B cell (primary cell): ENCODE data around the gene MAP1LC3B2. TPM values are rescaled to one million over a fixed set of nuclear protein-coding genes. Genes with fewer than 3 reads are reported as not detected.

Experiments
- ATAC-seq: fragments of 200-7000 bp; cut with Tn5 transposase; one replicate; pipeline ENCODE4 v1.10.0; 2021; ENCODE audit warnings: low read depth, mild to moderate bottlenecking, moderate number of reproducible peaks, moderate library complexity
- CTCF ChIA-PET: fragments of 350-600 bp; sonication (Branson Sonifier 250); formaldehyde crosslinking; loops from one replicate; lab custom pipeline; 2021; ENCODE audit warnings: antibody characterized with exemption, inconsistent platforms; lab: Charles Lee
- POLR2A ChIA-PET: fragments of 350-600 bp; sonication (Branson Sonifier 250); formaldehyde crosslinking; loops from one replicate; lab custom pipeline; 2021; ENCODE audit warnings: antibody characterized with exemption; lab: Charles Lee
- DNase-seq: peaks from one replicate; pipeline ENCODE4 v3.0.0; 2013
- H2AFZ ChIP-seq: 2 replicates; pipeline ENCODE4 v1.6.1; 2012; ENCODE audit warnings: mild to moderate bottlenecking, low read depth, low read length; ENCODE audit not compliant: insufficient read depth, poor library complexity, severe bottlenecking
- H3K27ac ChIP-seq, 2 donors: 1 replicate in 1 of 2; 2 replicates in 1 of 2; pipeline ENCODE4 v1.5.1; 2012 to 2013; ENCODE audit warnings: low read length in 2 of 2, mild to moderate bottlenecking in 2 of 2, moderate library complexity in 1 of 2
- H3K27me3 ChIP-seq, 4 experiments: fragments of 200-600 bp in 1 of 4; sonication (generic) in 1 of 4; replicated peaks in 1 of 4; 1 replicate in 2 of 4; 2 replicates in 2 of 4; pipeline versions ENCODE4 v1.6.1 to v1.7.0; 2013 to 2016; ENCODE audit warnings: low read length in 3 of 4, mild to moderate bottlenecking in 2 of 4, mixed read lengths in 1 of 4, moderate library complexity in 1 of 4; ENCODE audit not compliant: insufficient read depth in 4 of 4, control insufficient read depth in 3 of 4; ENCODE audit errors: control extremely low read depth in 1 of 4
- H3K36me3 ChIP-seq, 2 experiments: replicated peaks in 1 of 2; 1 replicate in 1 of 2; 2 replicates in 1 of 2; pipeline versions ENCODE4 v1.6.1 to v1.7.1; 2013; ENCODE audit warnings: low read length in 1 of 2; ENCODE audit not compliant: insufficient read depth in 2 of 2, control insufficient read depth in 1 of 2; ENCODE audit errors: control extremely low read depth in 1 of 2, extremely low read depth in 1 of 2
- H3K4me1 ChIP-seq, 2 donors: fragments of 200-600 bp in 1 of 2; sonication (generic) in 1 of 2; 1 replicate in 1 of 2; 2 replicates in 1 of 2; pipeline versions ENCODE4 v1.5.1 to v1.6.1; 2013 to 2017; ENCODE audit warnings: low read length in 2 of 2; ENCODE audit not compliant: control insufficient read depth in 2 of 2, insufficient read depth in 2 of 2
- H3K4me2 ChIP-seq: replicated peaks from 2 replicates; pipeline ENCODE3; 2012; ENCODE audit warnings: mild to moderate bottlenecking, low read depth, low read length; ENCODE audit not compliant: poor library complexity, severe bottlenecking
- H3K4me3 ChIP-seq, 5 experiments: fragments of 200-600 bp in 1 of 5; sonication (generic) in 1 of 5; 1 replicate in 3 of 5; 2 replicates in 2 of 5; pipeline versions ENCODE4 v1.5.1 to v1.7.0; 2011 to 2016; ENCODE audit warnings: low read length in 4 of 5, mild to moderate bottlenecking in 4 of 5, low read depth in 2 of 5, control low read depth in 1 of 5, moderate library complexity in 1 of 5; ENCODE audit not compliant: insufficient read depth in 1 of 5; ENCODE audit errors: control extremely low read depth in 1 of 5, extremely low read depth in 1 of 5
- H3K79me2 ChIP-seq: fragments of 200-600 bp; sonication (generic); one replicate; pipeline ENCODE4 v1.6.0; 2016; ENCODE audit warnings: low read length; ENCODE audit not compliant: control insufficient read depth, insufficient read depth
- H3K9ac ChIP-seq: fragments of 200-600 bp; sonication (generic); 2 replicates; pipeline ENCODE4 v1.6.1; 2017; ENCODE audit warnings: mild to moderate bottlenecking, low read length, moderate library complexity
- H3K9me3 ChIP-seq, 3 donors: one replicate each; pipeline versions ENCODE4 v1.6.1 to v1.7.1; 2013; ENCODE audit warnings: low read length in 2 of 3; ENCODE audit not compliant: control insufficient read depth in 2 of 3, insufficient read depth in 1 of 3; ENCODE audit errors: control extremely low read depth in 1 of 3
- H4K20me1 ChIP-seq: 2 replicates; pipeline ENCODE4 v1.6.0; 2012; ENCODE audit warnings: mild to moderate bottlenecking, low read length; ENCODE audit not compliant: insufficient read depth, control insufficient read depth, poor library complexity, severe bottlenecking
- H3K27ac Mint-ChIP-seq: one replicate; pipeline ENCODE4 v1.8.0; 2021; ENCODE audit warnings: mixed read lengths
- H3K27me3 Mint-ChIP-seq: one replicate; pipeline ENCODE4 v1.8.0; 2021; ENCODE audit warnings: mixed read lengths
- H3K4me1 Mint-ChIP-seq: one replicate; pipeline ENCODE4 v1.8.0; 2021; ENCODE audit warnings: mixed read lengths
- H3K4me3 Mint-ChIP-seq: one replicate; pipeline ENCODE4 v1.8.0; 2021; ENCODE audit warnings: mixed read lengths
- H3K9me3 Mint-ChIP-seq: one replicate; pipeline ENCODE4 v1.8.0; 2022; ENCODE audit warnings: mixed read lengths; ENCODE audit not compliant: insufficient read depth
- EZH2 ChIP-seq: IDR thresholded peaks from 2 replicates; pipeline ENCODE4 v1.6.1; 2012; ENCODE audit warnings: borderline replicate concordance, low read depth, mild to moderate bottlenecking, moderate library complexity, low read length; ENCODE audit not compliant: insufficient read depth, poor library complexity, severe bottlenecking
- WGBS: methylation state at CpG from one replicate; pipeline ENCODE4 v1.1.5; 2013; ENCODE audit warnings: missing lambda C conversion rate; ENCODE audit not compliant: insufficient coverage; 5-methylcytosine and 5-hydroxymethylcytosine counted together
- intact Hi-C: fragments of 100-400 bp; cut with micrococcal nuclease; formaldehyde crosslinking; loops from one replicate; pipeline ENCODE4 v1.10.0; 2022
- polyA plus RNA-seq: library from polyadenylated mRNA; depleted of rRNA; stranded (reverse); fragments of >200 nt; gene quantifications from 2 replicates; pipeline ENCODE4 v1.2.3, GENCODE V29; 2012
- total RNA-seq, 2 donors: library from RNA; stranded (reverse); fragments of 120-200 nt in 1 of 2; gene quantifications; 1 replicate in 1 of 2; 2 replicates in 1 of 2; pipeline versions ENCODE4 v1.2.3 to v1.2.4, GENCODE V29; 2013 to 2022
- TF ChIP-seq, protein P1 (sequence below): fragments of 200-600 bp; IDR thresholded peaks from one replicate; pipeline ENCODE4 v1.8.0; 2022; ENCODE audit warnings: antibody characterized with exemption, mild to moderate bottlenecking

The MAP1LC3B2 gene
- total and polyA plus RNA-seq, 2 donors (not counting 1 experiment from before 2014, with no cell fraction given), result 0.28 to 1.0 TPM

- Mint-ChIP-seq H3K9me3 (no peaks in the 10 kb centered on the region), H3K4me1 (no peaks in the 10 kb centered on the region)
- intact Hi-C loops, result no loop called here
These were observed 56.1 kb downstream of the MAP1LC3B2 start for GRCh38 chr12:116615141-116615861.

More at GRCh38 chr12:116615141-116615861, 56.1 kb downstream of the MAP1LC3B2 start:
- no peaks in the 10 kb centered on the region for H3K36me3 ChIP-seq
- WGBS, result 89% methylated on average over 4 of the region's 13 CpGs
- no peaks in the 10 kb centered on the region for H3K27me3 Mint-ChIP-seq
- no peaks in the 10 kb centered on the region for H3K79me2 ChIP-seq
- POLR2A ChIA-PET, result no interaction called here
- no peaks in the 10 kb centered on the region for H3K27me3 ChIP-seq
- no peak overlapping the region for H3K9ac ChIP-seq
- H4K20me1 ChIP-seq, result no peaks in the 10 kb centered on the region
- H3K4me3 Mint-ChIP-seq, result no peak overlapping the region
- CTCF ChIA-PET, result no interaction called here
- TF ChIP-seq EZH2, result no peak
- TF ChIP-seq, protein P1, sequence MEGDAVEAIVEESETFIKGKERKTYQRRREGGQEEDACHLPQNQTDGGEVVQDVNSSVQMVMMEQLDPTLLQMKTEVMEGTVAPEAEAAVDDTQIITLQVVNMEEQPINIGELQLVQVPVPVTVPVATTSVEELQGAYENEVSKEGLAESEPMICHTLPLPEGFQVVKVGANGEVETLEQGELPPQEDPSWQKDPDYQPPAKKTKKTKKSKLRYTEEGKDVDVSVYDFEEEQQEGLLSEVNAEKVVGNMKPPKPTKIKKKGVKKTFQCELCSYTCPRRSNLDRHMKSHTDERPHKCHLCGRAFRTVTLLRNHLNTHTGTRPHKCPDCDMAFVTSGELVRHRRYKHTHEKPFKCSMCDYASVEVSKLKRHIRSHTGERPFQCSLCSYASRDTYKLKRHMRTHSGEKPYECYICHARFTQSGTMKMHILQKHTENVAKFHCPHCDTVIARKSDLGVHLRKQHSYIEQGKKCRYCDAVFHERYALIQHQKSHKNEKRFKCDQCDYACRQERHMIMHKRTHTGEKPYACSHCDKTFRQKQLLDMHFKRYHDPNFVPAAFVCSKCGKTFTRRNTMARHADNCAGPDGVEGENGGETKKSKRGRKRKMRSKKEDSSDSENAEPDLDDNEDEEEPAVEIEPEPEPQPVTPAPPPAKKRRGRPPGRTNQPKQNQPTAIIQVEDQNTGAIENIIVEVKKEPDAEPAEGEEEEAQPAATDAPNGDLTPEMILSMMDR, result no peak
- ATAC-seq (no peak), DNase-seq (no peak)
- no peak overlapping the region for H3K27ac ChIP-seq
- H3K4me2 ChIP-seq, result no peak overlapping the region
- no peak overlapping the region for H2AFZ ChIP-seq
- H3K4me1 ChIP-seq, result no peaks in the 10 kb centered on the region
- H3K4me3 ChIP-seq, result no peak overlapping the region
- H3K27ac Mint-ChIP-seq, result no peak overlapping the region
- H3K9me3 ChIP-seq, result peaks cover 0 to 9% (median 5%) of the 10 kb centered on the region in 3 donors
